ENCODE data around the gene S100A11.

GRCh38 chr1:152084853-152085252, 48.0 kb upstream of the S100A11 start:
- TF ChIP-seq EZH2 (IDR thresholded peaks at IDR 0.05; ENCODE audit: borderline replicate concordance, low read depth, low read length, severe bottlenecking) = no peak
- TF ChIP-seq, protein P1, sequence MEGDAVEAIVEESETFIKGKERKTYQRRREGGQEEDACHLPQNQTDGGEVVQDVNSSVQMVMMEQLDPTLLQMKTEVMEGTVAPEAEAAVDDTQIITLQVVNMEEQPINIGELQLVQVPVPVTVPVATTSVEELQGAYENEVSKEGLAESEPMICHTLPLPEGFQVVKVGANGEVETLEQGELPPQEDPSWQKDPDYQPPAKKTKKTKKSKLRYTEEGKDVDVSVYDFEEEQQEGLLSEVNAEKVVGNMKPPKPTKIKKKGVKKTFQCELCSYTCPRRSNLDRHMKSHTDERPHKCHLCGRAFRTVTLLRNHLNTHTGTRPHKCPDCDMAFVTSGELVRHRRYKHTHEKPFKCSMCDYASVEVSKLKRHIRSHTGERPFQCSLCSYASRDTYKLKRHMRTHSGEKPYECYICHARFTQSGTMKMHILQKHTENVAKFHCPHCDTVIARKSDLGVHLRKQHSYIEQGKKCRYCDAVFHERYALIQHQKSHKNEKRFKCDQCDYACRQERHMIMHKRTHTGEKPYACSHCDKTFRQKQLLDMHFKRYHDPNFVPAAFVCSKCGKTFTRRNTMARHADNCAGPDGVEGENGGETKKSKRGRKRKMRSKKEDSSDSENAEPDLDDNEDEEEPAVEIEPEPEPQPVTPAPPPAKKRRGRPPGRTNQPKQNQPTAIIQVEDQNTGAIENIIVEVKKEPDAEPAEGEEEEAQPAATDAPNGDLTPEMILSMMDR (IDR thresholded peaks at IDR 0.05; ENCODE audit: borderline replicate concordance, extremely low read depth, low read length, poor library complexity, severe bottlenecking) = no peak
